GM12864 (cell line): ENCODE data around the gene RBM19.

Experiments
- DNase-seq: peaks from one replicate; pipeline ENCODE4 v3.0.0-alpha.2; 2011; ENCODE audit warnings: low read depth
- H3K4me3 ChIP-seq: 2 replicates; pipeline ENCODE4 v1.5.1; 2011; ENCODE audit warnings: mild to moderate bottlenecking, low read depth, low read length, control low read depth
- CTCF ChIP-seq: IDR thresholded peaks from 2 replicates; pipeline ENCODE4 v1.5.1; 2011; ENCODE audit warnings: low read depth, mild to moderate bottlenecking, moderate library complexity, low read length, control low read depth, inconsistent platforms; ENCODE audit errors: missing control alignments

The RBM19 gene

GRCh38 chr12:113882690-113883089 is 83.4 kb downstream of the RBM19 start:
- no peak for DNase-seq
- no peak for TF ChIP-seq CTCF
- H3K4me3 ChIP-seq: no peak overlapping the region

- TF ChIP-seq CTCF: no peak
- H3K4me3 ChIP-seq: no peak overlapping the region
- DNase-seq: no peak
These were observed 84.8 kb downstream of the RBM19 start for GRCh38 chr12:113880988-113881962.

- TF ChIP-seq CTCF: no peak
- H3K4me3 ChIP-seq: no peak overlapping the region
- DNase-seq: no peak
These were observed 85.8 kb downstream of the RBM19 start for GRCh38 chr12:113880326-113880725.

- DNase-seq: no peak
- H3K4me3 ChIP-seq: no peak overlapping the region
- no peak for TF ChIP-seq CTCF
These were observed 86.5 kb downstream of the RBM19 start for GRCh38 chr12:113879658-113880057.

- no peak for TF ChIP-seq CTCF
- H3K4me3 ChIP-seq: no peak overlapping the region
- no peak for DNase-seq
These were observed 88.5 kb downstream of the RBM19 start for GRCh38 chr12:113877607-113878006.

- TF ChIP-seq CTCF: no peak
- no peak for DNase-seq
These were observed 90.0 kb downstream of the RBM19 start for GRCh38 chr12:113876160-113876559.

GRCh38 chr12:113875691-113876090 is 90.4 kb downstream of the RBM19 start:
- no peak overlapping the region for H3K4me3 ChIP-seq
- no peak for DNase-seq
- TF ChIP-seq CTCF: no peak

More at GRCh38 chr12:113876160-113876559, 90.0 kb downstream of the RBM19 start:
- no peak overlapping the region for H3K4me3 ChIP-seq
